ENCODE data around the gene UNC5A. TPM values are rescaled to one million over a fixed set of nuclear protein-coding genes. Genes with fewer than 3 reads are reported as not detected.

The UNC5A gene
- total RNA-seq, 6 experiments from 2014 or later: not detected

GRCh38 chr5:176912115-176912514, 101.8 kb downstream of the UNC5A start:
- intact Hi-C loops (cut with DNase I): no loop called here
- TF ChIP-seq CTCF (IDR thresholded peaks at IDR 0.05): no peak
- no peak for TF ChIP-seq POLR2A (IDR thresholded peaks at IDR 0.05)
- H3K27ac ChIP-seq: no peak overlapping the region
- H3K9me3 ChIP-seq: no peaks in the 10 kb centered on the region
- 78% methylated on average over 2 of the region's 2 CpGs for WGBS (ENCODE audit: insufficient coverage, low coverage, low lambda C conversion rate, missing lambda C conversion rate)
- H3K4me3 ChIP-seq: no peak overlapping the region
- no peaks in the 10 kb centered on the region for H3K27me3 ChIP-seq
- ATAC-seq (no peak), DNase-seq (no peak)
- no peaks in the 10 kb centered on the region for H3K4me1 ChIP-seq
- H3K36me3 ChIP-seq: peaks cover 0 to 18% (median 10%) of the 10 kb centered on the region in 4 donors

- intact Hi-C loops (cut with DNase I): no loop called here
- Histone ChIP-seq H3K36me3 (peaks cover 0 to 2% (median 0%) of the 10 kb centered on the region in 4 donors), H3K27ac (no peak overlapping the region), H3K4me1 (no peaks in the 10 kb centered on the region), H3K9me3 (no peaks in the 10 kb centered on the region), H3K4me3 (no peak overlapping the region), H3K27me3 (no peaks in the 10 kb centered on the region)
- TF ChIP-seq POLR2A (IDR thresholded peaks at IDR 0.05) (no peak), CTCF (IDR thresholded peaks at IDR 0.05) (no peak)
- DNase-seq (no peak), ATAC-seq (no peak)
- 54% methylated on average over 2 of the region's 2 CpGs for WGBS (ENCODE audit: insufficient coverage, low coverage, low lambda C conversion rate, missing lambda C conversion rate)
Measured at GRCh38 chr5:176915906-176916305, 105.5 kb downstream of the UNC5A start.

GRCh38 chr5:176916337-176916736, 106.0 kb downstream of the UNC5A start:
- DNase-seq (no peak), ATAC-seq (no peak)
- Histone ChIP-seq H3K4me3 (no peak overlapping the region), H3K27ac (no peak overlapping the region), H3K36me3 (no peaks in the 10 kb centered on the region), H3K27me3 (no peaks in the 10 kb centered on the region), H3K4me1 (no peaks in the 10 kb centered on the region), H3K9me3 (no peaks in the 10 kb centered on the region)
- TF ChIP-seq CTCF (IDR thresholded peaks at IDR 0.05) (no peak), POLR2A (IDR thresholded peaks at IDR 0.05) (no peak)
- intact Hi-C loops (cut with DNase I): no loop called here

- Histone ChIP-seq H3K27ac (no peak overlapping the region), H3K4me3 (no peak overlapping the region), H3K27me3 (no peaks in the 10 kb centered on the region), H3K4me1 (no peaks in the 10 kb centered on the region), H3K36me3 (no peaks in the 10 kb centered on the region), H3K9me3 (no peaks in the 10 kb centered on the region)
- TF ChIP-seq POLR2A (IDR thresholded peaks at IDR 0.05): no peak
- TF ChIP-seq CTCF (IDR thresholded peaks at IDR 0.05): no peak
- 83% methylated on average over 6 of the region's 6 CpGs for WGBS (ENCODE audit: insufficient coverage, low coverage, low lambda C conversion rate, missing lambda C conversion rate)
- ATAC-seq: no peak
- DNase-seq: no peak
- intact Hi-C loops (cut with DNase I): no loop called here
Measured at GRCh38 chr5:176918613-176919012, 108.3 kb downstream of the UNC5A start.

GRCh38 chr5:176921714-176922113, 111.4 kb downstream of the UNC5A start:
- Histone ChIP-seq H3K9me3 (no peaks in the 10 kb centered on the region), H3K27me3 (no peaks in the 10 kb centered on the region), H3K36me3 (no peaks in the 10 kb centered on the region), H3K4me1 (no peaks in the 10 kb centered on the region), H3K27ac (no peak overlapping the region), H3K4me3 (no peak overlapping the region)
- 75% methylated on average over 3 of the region's 3 CpGs for WGBS (ENCODE audit: insufficient coverage, low coverage, low lambda C conversion rate, missing lambda C conversion rate)
- TF ChIP-seq CTCF (IDR thresholded peaks at IDR 0.05) (no peak), POLR2A (IDR thresholded peaks at IDR 0.05) (no peak)
- no peak for ATAC-seq
- intact Hi-C loops (cut with DNase I): no loop called here
- DNase-seq: no peak
